WTC11 (cell line): ENCODE measurements around the gene CDH13. TPM values are rescaled to one million over a fixed set of nuclear protein-coding genes. Genes with fewer than 3 reads are reported as not detected.

Source experiments
- ATAC-seq: fragments of 200-7000 bp; cut with Tn5 transposase; 2 replicates; pipeline ENCODE4 v1.10.0; 2021; ENCODE audit warnings: mild to moderate bottlenecking, moderate library complexity
- CTCF ChIA-PET: fragments of 300-600 bp; sonication (Branson Sonifier 250); formaldehyde crosslinking; loops from one replicate; lab custom pipeline; 2021; ENCODE audit warnings: antibody characterized with exemption; lab: Charles Lee
- POLR2A ChIA-PET: fragments of 350-600 bp; sonication (Branson Sonifier 250); formaldehyde crosslinking; loops from one replicate; lab custom pipeline; 2021; ENCODE audit warnings: antibody characterized with exemption; lab: Charles Lee
- DNase-seq: peaks from one replicate; pipeline ENCODE4 v3.0.0; 2021; ENCODE audit warnings: low spot score
- H3K27ac Mint-ChIP-seq: 2 replicates; pipeline ENCODE4 v1.8.0; 2021; ENCODE audit warnings: mixed read lengths
- H3K27me3 Mint-ChIP-seq: 2 replicates; pipeline ENCODE4 v1.8.0; 2021; ENCODE audit warnings: low read depth, mild to moderate bottlenecking, moderate library complexity, mixed read lengths
- H3K36me3 Mint-ChIP-seq: 2 replicates; pipeline ENCODE4 v1.8.0; 2021; ENCODE audit warnings: mixed read lengths
- H3K4me1 Mint-ChIP-seq: 2 replicates; pipeline ENCODE4 v1.8.0; 2022; ENCODE audit warnings: mixed read lengths
- H3K4me3 Mint-ChIP-seq: 2 replicates; pipeline ENCODE4 v1.8.0; 2021; ENCODE audit warnings: mild to moderate bottlenecking, moderate library complexity, mixed read lengths
- H3K9me3 Mint-ChIP-seq: 2 replicates; pipeline ENCODE4 v1.8.0; 2021; ENCODE audit warnings: mixed read lengths
- CREB1 ChIP-seq: sonication (generic); formaldehyde crosslinking; IDR thresholded peaks from 2 replicates; pipeline ENCODE4 v1.8.0; 2023; ENCODE audit warnings: mild to moderate bottlenecking, missing genetic modification reagents
- ESRRA ChIP-seq: sonication (generic); formaldehyde crosslinking; IDR thresholded peaks from 2 replicates; pipeline ENCODE4 v1.8.1; 2022; ENCODE audit warnings: mild to moderate bottlenecking, missing genetic modification reagents, borderline replicate concordance
- NR3C1 ChIP-seq: sonication (generic); formaldehyde crosslinking; conservative IDR thresholded peaks from 2 replicates; pipeline ENCODE4 v1.8.1; 2023; ENCODE audit warnings: low read depth, mild to moderate bottlenecking, missing genetic modification reagents
- PRRX2 ChIP-seq: fragments of 250-450 bp; sonication (Bioruptor Pico); IDR thresholded peaks from 2 replicates; pipeline ENCODE4 v1.8.0; 2021; ENCODE audit warnings: mild to moderate bottlenecking
- total RNA-seq: library from RNA; stranded (reverse); gene quantifications from 3 replicates; pipeline ENCODE4 v1.2.3, GENCODE V29; 2021
- TF ChIP-seq, protein P1 (sequence below): sonication (generic); formaldehyde crosslinking; IDR thresholded peaks from 2 replicates; pipeline ENCODE4 v1.8.1; 2023; ENCODE audit warnings: mild to moderate bottlenecking, missing genetic modification reagents, moderate library complexity
- TF ChIP-seq, protein P2 (sequence below): sonication (generic); formaldehyde crosslinking; IDR thresholded peaks from 2 replicates; pipeline ENCODE4 v1.8.1; 2023; ENCODE audit warnings: mild to moderate bottlenecking, missing genetic modification reagents
- TF ChIP-seq, protein P3 (sequence below): sonication (generic); formaldehyde crosslinking; IDR thresholded peaks from 2 replicates; pipeline ENCODE4 v1.8.0; 2023; ENCODE audit warnings: mild to moderate bottlenecking, missing genetic modification reagents
- TF ChIP-seq, protein P4 (sequence below): sonication (generic); formaldehyde crosslinking; IDR thresholded peaks from 2 replicates; pipeline ENCODE4 v1.8.0; 2022; ENCODE audit warnings: mild to moderate bottlenecking, missing genetic modification reagents
- TF ChIP-seq, protein P5 (sequence below): sonication (generic); formaldehyde crosslinking; conservative IDR thresholded peaks from 2 replicates; pipeline ENCODE4 v1.8.1; 2023; ENCODE audit warnings: mild to moderate bottlenecking, low read depth, missing genetic modification reagents, moderate library complexity
- TF ChIP-seq, protein P6 (sequence below): sonication (generic); formaldehyde crosslinking; IDR thresholded peaks from 2 replicates; pipeline ENCODE4 v1.8.1; 2022; ENCODE audit warnings: mild to moderate bottlenecking, missing genetic modification reagents, moderate library complexity, borderline replicate concordance
- TF ChIP-seq, protein P7 (sequence below): sonication (generic); formaldehyde crosslinking; IDR thresholded peaks from 2 replicates; pipeline ENCODE4 v1.8.0; 2023; ENCODE audit warnings: missing genetic modification reagents
- TF ChIP-seq, protein P8 (sequence below): sonication (generic); formaldehyde crosslinking; IDR thresholded peaks from 2 replicates; pipeline ENCODE4 v1.8.0; 2022; ENCODE audit warnings: mild to moderate bottlenecking, missing genetic modification reagents

Gene CDH13
- total RNA-seq, 1 experiment from 2014 or later, result 0.81 TPM

DNA sequence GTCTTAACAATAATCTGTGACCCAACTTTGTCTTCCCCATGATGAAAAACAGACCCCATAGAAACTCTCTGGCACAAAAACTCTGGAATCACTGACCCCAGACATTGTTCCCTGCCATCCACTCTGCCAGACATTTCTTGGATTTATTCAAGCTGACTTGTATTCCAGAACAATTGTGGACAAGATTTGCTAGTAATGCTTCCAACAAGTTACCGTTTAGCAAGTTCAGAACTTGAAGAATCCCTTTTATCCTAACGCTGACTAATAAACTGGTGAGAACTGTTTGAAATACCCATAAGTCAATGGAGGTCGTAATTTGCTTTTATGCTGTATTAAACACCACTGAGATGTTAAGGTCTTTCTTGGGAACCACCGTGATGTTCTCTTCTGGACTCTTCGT is 1191.5 kb downstream of the CDH13 start:
- ATAC-seq (no peak), DNase-seq (no peak)
- H3K27ac Mint-ChIP-seq, result no peak overlapping the region
- no peak overlapping the region for H3K4me3 Mint-ChIP-seq
- no peak for TF ChIP-seq ESRRA (CRISPR knock-in tag)
- TF ChIP-seq, protein P1, sequence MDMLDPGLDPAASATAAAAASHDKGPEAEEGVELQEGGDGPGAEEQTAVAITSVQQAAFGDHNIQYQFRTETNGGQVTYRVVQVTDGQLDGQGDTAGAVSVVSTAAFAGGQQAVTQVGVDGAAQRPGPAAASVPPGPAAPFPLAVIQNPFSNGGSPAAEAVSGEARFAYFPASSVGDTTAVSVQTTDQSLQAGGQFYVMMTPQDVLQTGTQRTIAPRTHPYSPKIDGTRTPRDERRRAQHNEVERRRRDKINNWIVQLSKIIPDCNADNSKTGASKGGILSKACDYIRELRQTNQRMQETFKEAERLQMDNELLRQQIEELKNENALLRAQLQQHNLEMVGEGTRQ, result no peak
- no peak for TF ChIP-seq PRRX2 (CRISPR knock-in tag)
- TF ChIP-seq, protein P2, sequence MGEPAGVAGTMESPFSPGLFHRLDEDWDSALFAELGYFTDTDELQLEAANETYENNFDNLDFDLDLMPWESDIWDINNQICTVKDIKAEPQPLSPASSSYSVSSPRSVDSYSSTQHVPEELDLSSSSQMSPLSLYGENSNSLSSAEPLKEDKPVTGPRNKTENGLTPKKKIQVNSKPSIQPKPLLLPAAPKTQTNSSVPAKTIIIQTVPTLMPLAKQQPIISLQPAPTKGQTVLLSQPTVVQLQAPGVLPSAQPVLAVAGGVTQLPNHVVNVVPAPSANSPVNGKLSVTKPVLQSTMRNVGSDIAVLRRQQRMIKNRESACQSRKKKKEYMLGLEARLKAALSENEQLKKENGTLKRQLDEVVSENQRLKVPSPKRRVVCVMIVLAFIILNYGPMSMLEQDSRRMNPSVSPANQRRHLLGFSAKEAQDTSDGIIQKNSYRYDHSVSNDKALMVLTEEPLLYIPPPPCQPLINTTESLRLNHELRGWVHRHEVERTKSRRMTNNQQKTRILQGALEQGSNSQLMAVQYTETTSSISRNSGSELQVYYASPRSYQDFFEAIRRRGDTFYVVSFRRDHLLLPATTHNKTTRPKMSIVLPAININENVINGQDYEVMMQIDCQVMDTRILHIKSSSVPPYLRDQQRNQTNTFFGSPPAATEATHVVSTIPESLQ, result no peak
- TF ChIP-seq NR3C1 (CRISPR knock-in tag), result no peak
- TF ChIP-seq, protein P3, sequence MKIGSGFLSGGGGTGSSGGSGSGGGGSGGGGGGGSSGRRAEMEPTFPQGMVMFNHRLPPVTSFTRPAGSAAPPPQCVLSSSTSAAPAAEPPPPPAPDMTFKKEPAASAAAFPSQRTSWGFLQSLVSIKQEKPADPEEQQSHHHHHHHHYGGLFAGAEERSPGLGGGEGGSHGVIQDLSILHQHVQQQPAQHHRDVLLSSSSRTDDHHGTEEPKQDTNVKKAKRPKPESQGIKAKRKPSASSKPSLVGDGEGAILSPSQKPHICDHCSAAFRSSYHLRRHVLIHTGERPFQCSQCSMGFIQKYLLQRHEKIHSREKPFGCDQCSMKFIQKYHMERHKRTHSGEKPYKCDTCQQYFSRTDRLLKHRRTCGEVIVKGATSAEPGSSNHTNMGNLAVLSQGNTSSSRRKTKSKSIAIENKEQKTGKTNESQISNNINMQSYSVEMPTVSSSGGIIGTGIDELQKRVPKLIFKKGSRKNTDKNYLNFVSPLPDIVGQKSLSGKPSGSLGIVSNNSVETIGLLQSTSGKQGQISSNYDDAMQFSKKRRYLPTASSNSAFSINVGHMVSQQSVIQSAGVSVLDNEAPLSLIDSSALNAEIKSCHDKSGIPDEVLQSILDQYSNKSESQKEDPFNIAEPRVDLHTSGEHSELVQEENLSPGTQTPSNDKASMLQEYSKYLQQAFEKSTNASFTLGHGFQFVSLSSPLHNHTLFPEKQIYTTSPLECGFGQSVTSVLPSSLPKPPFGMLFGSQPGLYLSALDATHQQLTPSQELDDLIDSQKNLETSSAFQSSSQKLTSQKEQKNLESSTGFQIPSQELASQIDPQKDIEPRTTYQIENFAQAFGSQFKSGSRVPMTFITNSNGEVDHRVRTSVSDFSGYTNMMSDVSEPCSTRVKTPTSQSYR (CRISPR knock-in tag), result no peak
- TF ChIP-seq, protein P4, sequence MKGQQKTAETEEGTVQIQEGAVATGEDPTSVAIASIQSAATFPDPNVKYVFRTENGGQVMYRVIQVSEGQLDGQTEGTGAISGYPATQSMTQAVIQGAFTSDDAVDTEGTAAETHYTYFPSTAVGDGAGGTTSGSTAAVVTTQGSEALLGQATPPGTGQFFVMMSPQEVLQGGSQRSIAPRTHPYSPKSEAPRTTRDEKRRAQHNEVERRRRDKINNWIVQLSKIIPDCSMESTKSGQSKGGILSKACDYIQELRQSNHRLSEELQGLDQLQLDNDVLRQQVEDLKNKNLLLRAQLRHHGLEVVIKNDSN, result no peak
- no peak for TF ChIP-seq CREB1
- TF ChIP-seq, protein P5, sequence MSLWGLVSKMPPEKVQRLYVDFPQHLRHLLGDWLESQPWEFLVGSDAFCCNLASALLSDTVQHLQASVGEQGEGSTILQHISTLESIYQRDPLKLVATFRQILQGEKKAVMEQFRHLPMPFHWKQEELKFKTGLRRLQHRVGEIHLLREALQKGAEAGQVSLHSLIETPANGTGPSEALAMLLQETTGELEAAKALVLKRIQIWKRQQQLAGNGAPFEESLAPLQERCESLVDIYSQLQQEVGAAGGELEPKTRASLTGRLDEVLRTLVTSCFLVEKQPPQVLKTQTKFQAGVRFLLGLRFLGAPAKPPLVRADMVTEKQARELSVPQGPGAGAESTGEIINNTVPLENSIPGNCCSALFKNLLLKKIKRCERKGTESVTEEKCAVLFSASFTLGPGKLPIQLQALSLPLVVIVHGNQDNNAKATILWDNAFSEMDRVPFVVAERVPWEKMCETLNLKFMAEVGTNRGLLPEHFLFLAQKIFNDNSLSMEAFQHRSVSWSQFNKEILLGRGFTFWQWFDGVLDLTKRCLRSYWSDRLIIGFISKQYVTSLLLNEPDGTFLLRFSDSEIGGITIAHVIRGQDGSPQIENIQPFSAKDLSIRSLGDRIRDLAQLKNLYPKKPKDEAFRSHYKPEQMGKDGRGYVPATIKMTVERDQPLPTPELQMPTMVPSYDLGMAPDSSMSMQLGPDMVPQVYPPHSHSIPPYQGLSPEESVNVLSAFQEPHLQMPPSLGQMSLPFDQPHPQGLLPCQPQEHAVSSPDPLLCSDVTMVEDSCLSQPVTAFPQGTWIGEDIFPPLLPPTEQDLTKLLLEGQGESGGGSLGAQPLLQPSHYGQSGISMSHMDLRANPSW (CRISPR knock-in tag), result no peak
- TF ChIP-seq, protein P6, sequence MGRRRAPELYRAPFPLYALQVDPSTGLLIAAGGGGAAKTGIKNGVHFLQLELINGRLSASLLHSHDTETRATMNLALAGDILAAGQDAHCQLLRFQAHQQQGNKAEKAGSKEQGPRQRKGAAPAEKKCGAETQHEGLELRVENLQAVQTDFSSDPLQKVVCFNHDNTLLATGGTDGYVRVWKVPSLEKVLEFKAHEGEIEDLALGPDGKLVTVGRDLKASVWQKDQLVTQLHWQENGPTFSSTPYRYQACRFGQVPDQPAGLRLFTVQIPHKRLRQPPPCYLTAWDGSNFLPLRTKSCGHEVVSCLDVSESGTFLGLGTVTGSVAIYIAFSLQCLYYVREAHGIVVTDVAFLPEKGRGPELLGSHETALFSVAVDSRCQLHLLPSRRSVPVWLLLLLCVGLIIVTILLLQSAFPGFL (CRISPR knock-in tag), result no peak
- TF ChIP-seq, protein P7, sequence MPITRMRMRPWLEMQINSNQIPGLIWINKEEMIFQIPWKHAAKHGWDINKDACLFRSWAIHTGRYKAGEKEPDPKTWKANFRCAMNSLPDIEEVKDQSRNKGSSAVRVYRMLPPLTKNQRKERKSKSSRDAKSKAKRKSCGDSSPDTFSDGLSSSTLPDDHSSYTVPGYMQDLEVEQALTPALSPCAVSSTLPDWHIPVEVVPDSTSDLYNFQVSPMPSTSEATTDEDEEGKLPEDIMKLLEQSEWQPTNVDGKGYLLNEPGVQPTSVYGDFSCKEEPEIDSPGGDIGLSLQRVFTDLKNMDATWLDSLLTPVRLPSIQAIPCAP (CRISPR knock-in tag), result no peak
- H3K27me3 Mint-ChIP-seq, result no peaks in the 10 kb centered on the region
- CTCF ChIA-PET, result no interaction called here
- no peaks in the 10 kb centered on the region for H3K9me3 Mint-ChIP-seq
- H3K4me1 Mint-ChIP-seq, result peaks cover 20% of the 10 kb centered on the region
- POLR2A ChIA-PET, result no interaction called here
- H3K36me3 Mint-ChIP-seq, result peaks cover under 1% of the 10 kb centered on the region

DNA sequence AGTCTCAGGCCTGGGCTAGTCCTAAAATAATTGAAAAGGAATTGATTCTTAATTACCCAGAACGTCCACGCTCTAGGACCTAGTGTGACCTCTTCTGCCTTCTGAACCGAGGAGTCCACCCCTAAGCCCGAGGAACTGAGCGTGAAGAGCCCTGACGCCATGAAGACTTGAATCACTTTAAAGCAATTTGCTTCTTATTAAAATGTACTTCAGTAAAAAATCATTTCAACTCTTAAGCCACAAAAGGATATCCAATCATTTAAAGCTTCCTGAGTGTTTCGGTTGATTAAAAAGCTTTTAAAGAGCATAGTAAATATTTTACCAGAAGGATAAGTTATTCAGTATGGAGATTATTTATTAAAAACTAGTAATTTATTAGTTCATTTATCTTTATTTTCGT is 1192.6 kb downstream of the CDH13 start:
- ATAC-seq (no peak), DNase-seq (no peak)
- Mint-ChIP-seq H3K4me1 (peaks cover 14% of the 10 kb centered on the region), H3K36me3 (no peaks in the 10 kb centered on the region), H3K4me3 (no peak overlapping the region), H3K27me3 (no peaks in the 10 kb centered on the region), H3K9me3 (no peaks in the 10 kb centered on the region), H3K27ac (no peak overlapping the region)
- POLR2A ChIA-PET, result no interaction called here
- CTCF ChIA-PET, result interaction anchor here (0.9 kb wide), 1 partner anchor 68 kb away, joined by 3 read pairs; no protein-coding TSS in a partner anchor
- TF ChIP-seq, protein P8, sequence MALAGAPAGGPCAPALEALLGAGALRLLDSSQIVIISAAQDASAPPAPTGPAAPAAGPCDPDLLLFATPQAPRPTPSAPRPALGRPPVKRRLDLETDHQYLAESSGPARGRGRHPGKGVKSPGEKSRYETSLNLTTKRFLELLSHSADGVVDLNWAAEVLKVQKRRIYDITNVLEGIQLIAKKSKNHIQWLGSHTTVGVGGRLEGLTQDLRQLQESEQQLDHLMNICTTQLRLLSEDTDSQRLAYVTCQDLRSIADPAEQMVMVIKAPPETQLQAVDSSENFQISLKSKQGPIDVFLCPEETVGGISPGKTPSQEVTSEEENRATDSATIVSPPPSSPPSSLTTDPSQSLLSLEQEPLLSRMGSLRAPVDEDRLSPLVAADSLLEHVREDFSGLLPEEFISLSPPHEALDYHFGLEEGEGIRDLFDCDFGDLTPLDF, result no peak
